Panc1 (cell line): Measurements from ENCODE around the gene CD93. TPM values are rescaled to one million over a fixed set of nuclear protein-coding genes. Genes with fewer than 3 reads are reported as not detected.

Experiments
- ATAC-seq: fragments of 200-7000 bp; cut with Tn5 transposase; 2 replicates; pipeline ENCODE4 v1.9.1; 2020; ENCODE audit warnings: mild to moderate bottlenecking, moderate library complexity
- BruUV-seq: library from RNA; stranded (reverse); fragments of 400-500 nt; replicated peaks from 2 replicates; lab custom pipeline; 2021; lab: Mats Ljungman, UMichigan
- CTCF ChIA-PET: fragments of 300-600 bp; sonication (Branson Sonifier 250); formaldehyde crosslinking; loops from one replicate; lab custom pipeline; 2022; ENCODE audit warnings: antibody characterized with exemption; lab: Charles Lee
- POLR2A ChIA-PET: fragments of 300-600 bp; sonication (Branson Sonifier 250); formaldehyde crosslinking; loops from one replicate; lab custom pipeline; 2022; ENCODE audit warnings: antibody characterized with exemption; lab: Charles Lee
- DNase-seq: peaks from one replicate; pipeline ENCODE4 v3.0.0-alpha.2; 2010; ENCODE audit warnings: low read depth, low spot score
- H3K27ac ChIP-seq: 2 replicates; pipeline ENCODE4 v1.5.1; 2011; ENCODE audit warnings: mild to moderate bottlenecking, low read length, inconsistent platforms
- H3K27me3 ChIP-seq: fragments of 200-500 bp; sonication (Bioruptor generic); 2 replicates; pipeline ENCODE4 v1.6.0; 2014; ENCODE audit warnings: low read length, inconsistent platforms; ENCODE audit not compliant: control insufficient read depth, insufficient read depth
- H3K36me3 ChIP-seq: fragments of 200-500 bp; sonication (Bioruptor generic); 2 replicates; pipeline ENCODE4 v1.5.1; 2014; ENCODE audit warnings: inconsistent platforms, mild to moderate bottlenecking, low read length, moderate library complexity; ENCODE audit not compliant: control insufficient read depth, insufficient read depth
- H3K4me1 ChIP-seq: 2 replicates; pipeline ENCODE4 v1.5.1; 2011; ENCODE audit warnings: inconsistent platforms, mild to moderate bottlenecking, low read length, moderate library complexity; ENCODE audit not compliant: control insufficient read depth, insufficient read depth
- H3K4me3 ChIP-seq, 2 experiments: 2 replicates each; pipeline ENCODE4 v1.5.1; 2011 to 2012; ENCODE audit warnings: low read depth in 2 of 2, low read length in 2 of 2, mild to moderate bottlenecking in 2 of 2, inconsistent platforms in 1 of 2, moderate library complexity in 1 of 2
- H3K9me3 ChIP-seq: fragments of 200-500 bp; sonication (Bioruptor generic); 2 replicates; pipeline ENCODE4 v1.5.1; 2014; ENCODE audit warnings: low read depth, mild to moderate bottlenecking, inconsistent platforms, low read length, moderate library complexity; ENCODE audit not compliant: control insufficient read depth, insufficient read depth
- POLR2AphosphoS5 ChIP-seq: IDR thresholded peaks from 2 replicates; pipeline ENCODE4 v1.6.1; 2012; ENCODE audit warnings: mild to moderate bottlenecking, low read depth, low read length, moderate library complexity
- REST ChIP-seq, 2 experiments: IDR thresholded peaks; 2 replicates each; pipeline ENCODE4 v1.6.1; 2011 to 2012; ENCODE audit warnings: low read depth in 2 of 2, control low read depth in 1 of 2, low read length in 1 of 2, mild to moderate bottlenecking in 1 of 2, moderate library complexity in 1 of 2; ENCODE audit not compliant: insufficient read depth in 1 of 2
- SIN3A ChIP-seq: IDR thresholded peaks from 2 replicates; pipeline ENCODE4 v1.6.1; 2012; ENCODE audit warnings: low read depth, mild to moderate bottlenecking, low read length, moderate library complexity, borderline replicate concordance; ENCODE audit not compliant: insufficient read depth
- TCF7L2 ChIP-seq: IDR thresholded peaks from 2 replicates; pipeline ENCODE4 v1.6.1; 2011; ENCODE audit warnings: mild to moderate bottlenecking, low read depth, low read length, inconsistent platforms
- in situ Hi-C: cut with HindIII; loops from 2 replicates; pipeline ENCODE4 v1.10.0; 2016; ENCODE audit warnings: low sequenced_read_pairs, low pct_unique_long_range_greater_than_20kb
- intact Hi-C: fragments of 100-400 bp; cut with micrococcal nuclease; formaldehyde crosslinking; loops from one replicate; pipeline ENCODE4 v1.10.0; 2022; ENCODE audit not compliant: unreplicated experiment
- total RNA-seq: library from RNA; stranded (reverse); gene quantifications from one replicate; pipeline ENCODE4 v1.2.1, GENCODE V29; 2021; ENCODE audit not compliant: unreplicated experiment
- TF ChIP-seq, protein P1 (sequence below): fragments of 450-650 bp; IDR thresholded peaks from 2 replicates; pipeline ENCODE4 v1.5.1; 2017; ENCODE audit warnings: mild to moderate bottlenecking

The CD93 gene
- total RNA-seq, 1 experiment from 2014 or later = 0.10 TPM

DNA sequence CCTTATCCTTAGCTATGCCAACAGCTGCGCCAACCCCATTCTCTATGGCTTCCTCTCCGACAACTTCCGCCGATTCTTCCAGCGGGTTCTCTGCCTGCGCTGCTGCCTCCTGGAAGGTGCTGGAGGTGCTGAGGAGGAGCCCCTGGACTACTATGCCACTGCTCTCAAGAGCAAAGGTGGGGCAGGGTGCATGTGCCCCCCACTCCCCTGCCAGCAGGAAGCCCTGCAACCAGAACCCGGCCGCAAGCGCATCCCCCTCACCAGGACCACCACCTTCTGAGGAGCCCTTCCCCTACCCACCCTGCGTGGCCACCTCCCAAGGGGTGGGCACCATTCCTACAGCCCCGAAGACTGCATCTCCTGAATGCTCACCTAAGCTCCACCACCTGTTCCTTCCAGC, 49.8 kb downstream of the CD93 start:
- H3K27me3 ChIP-seq = peaks cover 10% of the 10 kb centered on the region
- no peaks in the 10 kb centered on the region for H3K36me3 ChIP-seq
- ATAC-seq (no peak), DNase-seq (no peak)
- no peak overlapping the region for H3K4me3 ChIP-seq
- no TSS peak for BruUV-seq
- no peaks in the 10 kb centered on the region for H3K4me1 ChIP-seq
- CTCF ChIA-PET = no interaction called here
- H3K27ac ChIP-seq = no peak overlapping the region
- H3K9me3 ChIP-seq = no peaks in the 10 kb centered on the region
- in situ Hi-C loops = no loop called here
- TF ChIP-seq POLR2AphosphoS5 = no peak
- TF ChIP-seq SIN3A = no peak
- TF ChIP-seq, protein P1, sequence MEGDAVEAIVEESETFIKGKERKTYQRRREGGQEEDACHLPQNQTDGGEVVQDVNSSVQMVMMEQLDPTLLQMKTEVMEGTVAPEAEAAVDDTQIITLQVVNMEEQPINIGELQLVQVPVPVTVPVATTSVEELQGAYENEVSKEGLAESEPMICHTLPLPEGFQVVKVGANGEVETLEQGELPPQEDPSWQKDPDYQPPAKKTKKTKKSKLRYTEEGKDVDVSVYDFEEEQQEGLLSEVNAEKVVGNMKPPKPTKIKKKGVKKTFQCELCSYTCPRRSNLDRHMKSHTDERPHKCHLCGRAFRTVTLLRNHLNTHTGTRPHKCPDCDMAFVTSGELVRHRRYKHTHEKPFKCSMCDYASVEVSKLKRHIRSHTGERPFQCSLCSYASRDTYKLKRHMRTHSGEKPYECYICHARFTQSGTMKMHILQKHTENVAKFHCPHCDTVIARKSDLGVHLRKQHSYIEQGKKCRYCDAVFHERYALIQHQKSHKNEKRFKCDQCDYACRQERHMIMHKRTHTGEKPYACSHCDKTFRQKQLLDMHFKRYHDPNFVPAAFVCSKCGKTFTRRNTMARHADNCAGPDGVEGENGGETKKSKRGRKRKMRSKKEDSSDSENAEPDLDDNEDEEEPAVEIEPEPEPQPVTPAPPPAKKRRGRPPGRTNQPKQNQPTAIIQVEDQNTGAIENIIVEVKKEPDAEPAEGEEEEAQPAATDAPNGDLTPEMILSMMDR = no peak
- no peak for TF ChIP-seq REST (IDR thresholded peaks at IDR 0.05; ENCODE audit: insufficient read depth in 1 of 2, low read depth in 2 of 2, low read length in 1 of 2)
- TF ChIP-seq TCF7L2 = no peak
- POLR2A ChIA-PET = no interaction called here
- intact Hi-C loops = no loop called here

DNA sequence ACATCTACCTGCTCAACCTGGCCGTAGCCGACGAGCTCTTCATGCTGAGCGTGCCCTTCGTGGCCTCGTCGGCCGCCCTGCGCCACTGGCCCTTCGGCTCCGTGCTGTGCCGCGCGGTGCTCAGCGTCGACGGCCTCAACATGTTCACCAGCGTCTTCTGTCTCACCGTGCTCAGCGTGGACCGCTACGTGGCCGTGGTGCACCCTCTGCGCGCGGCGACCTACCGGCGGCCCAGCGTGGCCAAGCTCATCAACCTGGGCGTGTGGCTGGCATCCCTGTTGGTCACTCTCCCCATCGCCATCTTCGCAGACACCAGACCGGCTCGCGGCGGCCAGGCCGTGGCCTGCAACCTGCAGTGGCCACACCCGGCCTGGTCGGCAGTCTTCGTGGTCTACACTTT, 50.4 kb downstream of the CD93 start:
- in situ Hi-C loops = no loop called here

More for the DNA sequence above, 50.4 kb downstream of the CD93 start:
- TF ChIP-seq, protein P1 = no peak
- TF ChIP-seq POLR2AphosphoS5 (no peak), TCF7L2 (no peak), REST (IDR thresholded peaks at IDR 0.05; ENCODE audit: insufficient read depth in 1 of 2, low read depth in 2 of 2, low read length in 1 of 2) (no peak), SIN3A (no peak)
- DNase-seq = no peak
- intact Hi-C loops = no loop called here
- no peaks in the 10 kb centered on the region for H3K4me1 ChIP-seq
- ChIA-PET POLR2A (no interaction called here), CTCF (no interaction called here)
- H3K4me3 ChIP-seq = no peak overlapping the region
- H3K36me3 ChIP-seq = no peaks in the 10 kb centered on the region
- peaks cover 10% of the 10 kb centered on the region for H3K27me3 ChIP-seq
- no TSS peak for BruUV-seq
- no peak overlapping the region for H3K27ac ChIP-seq
- ATAC-seq = no peak
- H3K9me3 ChIP-seq = no peaks in the 10 kb centered on the region
